Fibroblast of skin of back (primary cell): ENCODE data around the gene PCGF2.

ENCODE experiments used
- DNase-seq: peaks from one replicate; pipeline ENCODE4 v3.0.0-alpha.2; 2013

The PCGF2 gene

GRCh38 chr17:38717139-38717745, 30.9 kb downstream of the PCGF2 start:
- no peak for DNase-seq

GRCh38 chr17:38716368-38717005, 31.6 kb downstream of the PCGF2 start:
- no peak for DNase-seq

GRCh38 chr17:38715216-38715943, 32.8 kb downstream of the PCGF2 start:
- DNase-seq: no peak

GRCh38 chr17:38713456-38714075, 34.6 kb downstream of the PCGF2 start:
- no peak for DNase-seq

- DNase-seq: no peak
Measured at GRCh38 chr17:38712593-38712992, 35.5 kb downstream of the PCGF2 start.

GRCh38 chr17:38711792-38712571, 36.2 kb downstream of the PCGF2 start:
- DNase-seq: peak; percentile 47

GRCh38 chr17:38710985-38711384, 37.2 kb downstream of the PCGF2 start:
- no peak for DNase-seq

GRCh38 chr17:38710604-38710962, 37.6 kb downstream of the PCGF2 start:
- DNase-seq: no peak

GRCh38 chr17:38709864-38710603, 38.1 kb downstream of the PCGF2 start:
- no peak for DNase-seq

- no peak for DNase-seq
Measured at GRCh38 chr17:38709104-38709820, 38.9 kb downstream of the PCGF2 start.

- no peak for DNase-seq
Measured at GRCh38 chr17:38707678-38708351, 40.3 kb downstream of the PCGF2 start.

GRCh38 chr17:38706505-38707216, 41.5 kb downstream of the PCGF2 start:
- DNase-seq: no peak

GRCh38 chr17:38705803-38706504, 42.2 kb downstream of the PCGF2 start:
- DNase-seq: peak; percentile 68

- DNase-seq: no peak
Measured at GRCh38 chr17:38705523-38705802, 42.7 kb downstream of the PCGF2 start.

GRCh38 chr17:38704606-38705522, 43.3 kb downstream of the PCGF2 start, which contains the start of gene MLLT6:
MLLT6 (plus strand) TSS chr17:38705273; CDS start chr17:38705633, 360 bp downstream.
- DNase-seq: peak; percentile 82

GRCh38 chr17:38703742-38704605, 44.2 kb downstream of the PCGF2 start:
- no peak for DNase-seq
